Cerebellar nuclear complex (tissue), 1 donor: ENCODE measurements around the gene C16orf89.

ENCODE experiments used
- DNase-seq, 2 experiments: peaks; one replicate each; lab custom pipeline; 2025; lab: John Stamatoyannopoulos, UW

The C16orf89 gene

DNA sequence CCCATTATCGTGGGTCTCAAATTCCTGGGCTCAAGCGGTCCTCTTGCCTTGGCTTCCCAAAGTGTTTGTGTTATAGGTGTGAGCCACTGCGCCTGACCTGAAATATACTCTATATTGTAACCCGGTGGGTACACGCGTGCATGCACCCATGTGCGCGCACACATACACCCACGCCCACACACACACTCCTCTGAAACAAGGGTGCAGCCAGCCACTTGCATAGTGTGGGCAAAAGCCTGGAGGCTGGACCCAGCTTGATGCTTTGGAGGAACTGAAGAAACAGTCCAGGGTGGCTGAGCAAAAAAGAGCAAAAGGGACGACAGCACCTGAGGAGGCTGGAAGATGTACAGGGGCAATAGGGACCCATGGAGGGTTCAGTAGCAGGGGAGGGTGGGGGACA is 61.9 kb downstream of the C16orf89 start:
- DNase-seq = no peak

DNA sequence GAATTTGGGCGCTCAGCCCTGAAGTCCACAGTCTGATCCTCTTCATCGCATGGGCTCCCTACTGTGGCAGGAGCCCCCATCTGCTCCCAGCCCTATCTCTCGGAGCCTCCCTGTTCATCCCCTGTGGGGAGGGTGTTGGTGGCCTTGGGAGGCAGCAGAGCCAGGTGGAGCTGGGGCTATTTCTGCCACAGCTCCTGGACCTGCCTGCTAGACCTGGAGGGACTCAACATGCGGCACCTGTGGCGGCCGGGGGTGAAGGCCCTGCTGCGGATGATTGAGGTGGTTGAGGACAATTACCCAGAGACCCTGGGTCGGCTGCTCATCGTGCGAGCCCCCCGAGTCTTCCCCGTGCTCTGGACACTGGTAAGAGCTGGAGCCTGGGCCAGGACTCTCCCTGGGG is 62.5 kb downstream of the C16orf89 start:
- DNase-seq = no peak

DNA sequence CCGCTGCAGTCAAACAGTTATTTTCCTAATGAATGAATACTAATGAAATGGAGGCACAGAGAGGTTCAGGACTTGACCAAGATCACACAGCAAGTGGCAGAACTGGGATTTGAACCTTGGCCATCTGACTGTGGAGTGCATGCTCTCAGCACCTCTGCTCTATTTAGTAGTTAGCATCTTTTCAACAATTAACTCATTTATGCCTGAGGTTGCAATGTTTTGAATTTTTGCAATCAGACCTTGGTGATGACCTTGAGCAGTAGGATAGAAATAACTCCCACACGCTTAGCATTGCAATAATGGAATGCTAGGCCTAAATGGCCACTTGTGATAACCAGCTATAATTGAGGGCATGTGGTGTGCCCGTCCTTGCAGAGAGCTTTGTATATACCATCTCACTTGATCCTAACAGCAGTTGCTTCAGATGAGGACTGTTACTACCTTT is 63.0 kb downstream of the C16orf89 start:
- no peak for DNase-seq

DNA sequence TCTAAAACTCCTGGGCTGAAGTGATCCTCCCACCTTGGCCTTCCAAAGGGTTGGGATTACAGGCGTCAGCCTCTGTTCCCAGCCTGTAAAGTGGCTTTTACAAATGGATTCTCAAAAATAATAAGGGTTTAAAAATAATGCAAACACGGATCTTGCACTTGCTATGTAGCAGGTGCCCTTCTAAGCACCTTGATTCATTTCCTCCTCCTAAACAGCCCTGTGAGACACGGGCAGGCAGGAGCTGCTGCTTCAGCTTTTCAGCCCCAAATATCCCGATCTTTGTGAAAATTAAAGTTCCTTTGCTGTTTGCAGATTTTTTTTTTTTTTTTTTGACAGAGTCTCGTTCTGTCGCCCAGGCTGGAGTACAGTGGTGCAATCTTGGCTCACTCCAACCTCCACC is 63.8 kb downstream of the C16orf89 start:
- DNase-seq = no peak

DNA sequence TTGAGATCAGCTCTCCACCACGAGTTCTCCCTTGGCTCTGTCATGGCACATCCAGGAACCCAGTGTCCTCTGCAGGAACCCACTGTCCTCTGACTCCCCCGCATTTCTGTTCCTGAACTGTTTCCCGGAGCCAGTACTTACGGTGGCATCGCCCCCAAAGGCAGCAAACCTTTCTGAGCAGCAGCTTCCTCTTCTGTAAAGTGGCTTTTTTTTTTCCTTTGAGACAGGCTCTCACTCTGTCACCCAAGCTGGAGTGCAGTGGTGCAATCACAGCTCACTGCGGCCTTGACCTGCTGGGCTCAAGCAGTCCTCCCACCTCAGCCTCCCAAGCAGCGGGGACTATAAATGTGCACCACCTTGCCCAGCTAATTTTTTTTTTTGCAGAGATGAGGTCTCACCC is 64.2 kb downstream of the C16orf89 start:
- no peak for DNase-seq

DNA sequence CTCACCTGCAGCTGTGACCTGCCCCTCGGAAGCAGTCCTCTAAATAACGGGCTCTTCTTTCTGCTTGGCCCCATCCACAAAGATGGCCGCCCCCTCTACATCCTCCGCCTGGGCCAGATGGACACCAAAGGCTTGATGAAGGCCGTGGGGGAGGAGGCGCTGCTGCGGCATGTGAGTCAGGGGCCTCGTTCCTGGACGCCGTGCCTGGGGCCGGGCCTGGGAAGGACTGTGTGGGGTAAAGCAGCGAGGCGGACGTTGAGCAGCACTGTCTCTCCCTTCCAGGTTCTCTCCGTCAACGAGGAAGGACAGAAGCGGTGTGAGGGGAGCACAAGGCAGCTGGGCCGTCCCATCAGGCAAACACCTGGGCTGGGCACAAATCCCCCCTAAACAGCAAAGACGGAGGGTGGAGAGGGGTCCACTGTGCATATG is 65.2 kb downstream of the C16orf89 start:
- no peak for DNase-seq

DNA sequence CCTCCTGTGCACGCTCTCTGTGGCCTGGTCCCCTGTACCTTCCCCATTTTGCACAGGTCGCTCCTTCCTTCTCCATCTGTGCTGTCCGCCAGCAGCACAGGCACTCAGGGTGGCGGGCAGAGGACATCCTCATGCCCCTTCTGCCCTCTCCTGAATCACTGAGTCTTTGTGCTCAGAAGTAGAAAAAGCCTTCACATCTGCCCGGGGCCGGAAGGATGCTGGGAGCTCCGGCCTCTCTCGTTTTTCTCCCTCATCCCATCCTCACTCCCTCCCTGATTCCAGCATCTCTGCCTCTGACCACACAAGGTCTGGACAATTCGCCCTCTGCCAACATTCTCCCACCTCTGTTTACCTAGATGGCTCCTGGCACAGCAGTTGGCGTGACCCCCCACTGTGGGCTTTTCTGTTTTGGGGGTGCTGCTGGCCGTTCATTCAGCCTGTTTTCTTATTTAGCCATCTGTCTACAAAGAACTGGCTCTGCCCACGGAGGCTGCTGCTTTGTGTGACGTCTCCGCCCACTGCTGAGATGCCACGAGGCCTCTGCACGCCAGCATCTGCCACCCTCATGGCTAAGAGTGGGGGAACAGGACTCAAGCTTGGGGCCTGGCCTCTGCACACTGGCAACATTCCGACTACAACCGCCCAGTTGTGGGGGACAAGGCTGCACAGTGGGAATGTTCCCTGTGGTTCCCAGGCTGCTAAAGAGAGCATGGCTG is 70.9 kb downstream of the C16orf89 start:
- DNase-seq = no peak
